Endothelial cell of umbilical vein (primary cell): Measurements from ENCODE around the gene ASPSCR1.

Source experiments
- POLR2AphosphoS5 ChIP-seq: IDR thresholded peaks from 2 replicates; pipeline ENCODE4 v1.6.1; 2012; ENCODE audit warnings: low read depth, mild to moderate bottlenecking, control low read depth, low read length, moderate library complexity; ENCODE audit not compliant: insufficient read depth
- TF ChIP-seq, protein P1 (sequence below), 2 donors: IDR thresholded peaks; 1 replicate in 1 of 2; 2 replicates in 1 of 2; pipeline ENCODE4 v1.5.1; 2011; ENCODE audit warnings: low read length in 2 of 2, mild to moderate bottlenecking in 2 of 2, moderate library complexity in 2 of 2, control low read depth in 1 of 2, inconsistent platforms in 1 of 2, low read depth in 1 of 2; ENCODE audit not compliant: insufficient read depth in 1 of 2; ENCODE audit errors: extremely low read depth in 1 of 2

DNA sequence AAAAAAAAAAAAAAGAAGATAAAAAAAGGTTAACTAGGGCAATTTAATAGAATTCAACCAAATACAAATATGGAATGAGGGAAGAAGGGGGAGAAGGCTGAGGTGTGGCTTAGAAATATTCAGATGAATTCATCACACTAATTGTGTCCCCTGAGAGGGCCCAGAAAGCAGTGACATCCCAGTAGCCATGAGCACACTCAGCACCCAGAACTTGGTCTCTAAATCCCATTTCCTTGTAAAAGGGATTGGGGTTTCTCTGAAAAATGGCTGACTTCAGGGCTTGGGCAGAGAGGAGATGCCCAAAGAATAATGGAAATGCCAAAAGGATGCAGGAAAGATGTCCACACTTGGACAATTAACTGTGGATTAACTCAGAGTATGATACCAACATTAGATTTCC lies 4.0 kb upstream of the ASPSCR1 start:
- TF ChIP-seq, protein P1, sequence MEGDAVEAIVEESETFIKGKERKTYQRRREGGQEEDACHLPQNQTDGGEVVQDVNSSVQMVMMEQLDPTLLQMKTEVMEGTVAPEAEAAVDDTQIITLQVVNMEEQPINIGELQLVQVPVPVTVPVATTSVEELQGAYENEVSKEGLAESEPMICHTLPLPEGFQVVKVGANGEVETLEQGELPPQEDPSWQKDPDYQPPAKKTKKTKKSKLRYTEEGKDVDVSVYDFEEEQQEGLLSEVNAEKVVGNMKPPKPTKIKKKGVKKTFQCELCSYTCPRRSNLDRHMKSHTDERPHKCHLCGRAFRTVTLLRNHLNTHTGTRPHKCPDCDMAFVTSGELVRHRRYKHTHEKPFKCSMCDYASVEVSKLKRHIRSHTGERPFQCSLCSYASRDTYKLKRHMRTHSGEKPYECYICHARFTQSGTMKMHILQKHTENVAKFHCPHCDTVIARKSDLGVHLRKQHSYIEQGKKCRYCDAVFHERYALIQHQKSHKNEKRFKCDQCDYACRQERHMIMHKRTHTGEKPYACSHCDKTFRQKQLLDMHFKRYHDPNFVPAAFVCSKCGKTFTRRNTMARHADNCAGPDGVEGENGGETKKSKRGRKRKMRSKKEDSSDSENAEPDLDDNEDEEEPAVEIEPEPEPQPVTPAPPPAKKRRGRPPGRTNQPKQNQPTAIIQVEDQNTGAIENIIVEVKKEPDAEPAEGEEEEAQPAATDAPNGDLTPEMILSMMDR (IDR thresholded peaks at IDR 0.05; ENCODE audit: extremely low read depth in 1 of 2, insufficient read depth in 1 of 2, low read depth in 1 of 2, low read length in 2 of 2): no peak
- TF ChIP-seq POLR2AphosphoS5: no peak
